K562 (cell line): ENCODE results near the gene HAO2.

Experiments
- CHD2 ChIP-seq: IDR thresholded peaks from 2 replicates; pipeline ENCODE4 v1.6.1; 2011; ENCODE audit warnings: low read depth, low read length
- FOXK2 ChIP-seq, 2 experiments: fragments of 450-650 bp; IDR thresholded peaks in 1 of 2; conservative IDR thresholded peaks in 1 of 2; 2 replicates each; pipeline ENCODE4 v1.6.1; 2016; ENCODE audit warnings: low read depth in 2 of 2, mild to moderate bottlenecking in 1 of 2
- MXI1 ChIP-seq: IDR thresholded peaks from 2 replicates; pipeline ENCODE4 v1.6.1; 2011; ENCODE audit warnings: low read depth, mild to moderate bottlenecking, improper control_type of control experiment, low read length
- POLR2B ChIP-seq: fragments of 450-650 bp; IDR thresholded peaks from 2 replicates; pipeline ENCODE4 v1.6.1; 2018; ENCODE audit warnings: low read depth; ENCODE audit not compliant: partially characterized antibody
- TCF7 ChIP-seq: sonication (generic); IDR thresholded peaks from 2 replicates; pipeline ENCODE4 v1.6.1; 2016; ENCODE audit warnings: antibody characterized with exemption, borderline replicate concordance
- ZNF766 ChIP-seq: fragments of 200-800 bp; sonication (Bioruptor generic); conservative IDR thresholded peaks from 2 replicates; pipeline ENCODE4 v1.6.1; 2016; ENCODE audit warnings: missing genetic modification characterization, missing compliant biosample characterization
- TF ChIP-seq, protein P1 (sequence below): fragments of 150-350 bp; IDR thresholded peaks from 2 replicates; pipeline ENCODE4 v1.6.1; 2014; ENCODE audit warnings: low read depth, mild to moderate bottlenecking, low read length, borderline replicate concordance
- TF ChIP-seq, protein P2 (sequence below): sonication (generic); formaldehyde crosslinking; IDR thresholded peaks from 2 replicates; pipeline ENCODE4 v1.9.0; 2022; ENCODE audit warnings: mild to moderate bottlenecking, missing genetic modification reagents

DNA sequence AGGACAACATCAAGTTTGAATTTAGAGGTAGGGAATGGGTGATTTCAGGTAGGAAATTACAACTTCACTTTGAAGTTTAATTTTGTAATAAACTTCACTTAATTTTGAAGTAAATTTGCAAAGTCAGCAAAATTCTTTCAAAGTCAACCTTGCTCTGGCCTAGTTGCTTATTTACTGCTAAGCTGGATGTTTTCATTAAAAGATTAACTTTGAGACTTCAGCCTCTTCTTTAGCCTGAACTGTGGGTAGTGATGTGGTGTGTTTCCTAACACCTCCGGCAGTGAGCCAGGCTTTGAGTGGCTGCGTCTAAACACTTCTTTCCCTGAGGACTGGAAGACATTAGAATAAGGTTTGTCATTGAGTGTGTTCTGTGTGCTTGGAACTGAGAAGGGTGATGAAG, at the start of gene HAO2:
- TF ChIP-seq ZNF766 (CRISPR knock-in tag) (no peak), TCF7 (no peak), MXI1 (no peak), FOXK2 (conservative IDR thresholded peaks at IDR 0.05 in 1 of 2, IDR thresholded peaks at IDR 0.05 in 1 of 2; ENCODE audit: low read depth in 2 of 2) (no peak), POLR2B (no peak), CHD2 (no peak)
- TF ChIP-seq, protein P1, sequence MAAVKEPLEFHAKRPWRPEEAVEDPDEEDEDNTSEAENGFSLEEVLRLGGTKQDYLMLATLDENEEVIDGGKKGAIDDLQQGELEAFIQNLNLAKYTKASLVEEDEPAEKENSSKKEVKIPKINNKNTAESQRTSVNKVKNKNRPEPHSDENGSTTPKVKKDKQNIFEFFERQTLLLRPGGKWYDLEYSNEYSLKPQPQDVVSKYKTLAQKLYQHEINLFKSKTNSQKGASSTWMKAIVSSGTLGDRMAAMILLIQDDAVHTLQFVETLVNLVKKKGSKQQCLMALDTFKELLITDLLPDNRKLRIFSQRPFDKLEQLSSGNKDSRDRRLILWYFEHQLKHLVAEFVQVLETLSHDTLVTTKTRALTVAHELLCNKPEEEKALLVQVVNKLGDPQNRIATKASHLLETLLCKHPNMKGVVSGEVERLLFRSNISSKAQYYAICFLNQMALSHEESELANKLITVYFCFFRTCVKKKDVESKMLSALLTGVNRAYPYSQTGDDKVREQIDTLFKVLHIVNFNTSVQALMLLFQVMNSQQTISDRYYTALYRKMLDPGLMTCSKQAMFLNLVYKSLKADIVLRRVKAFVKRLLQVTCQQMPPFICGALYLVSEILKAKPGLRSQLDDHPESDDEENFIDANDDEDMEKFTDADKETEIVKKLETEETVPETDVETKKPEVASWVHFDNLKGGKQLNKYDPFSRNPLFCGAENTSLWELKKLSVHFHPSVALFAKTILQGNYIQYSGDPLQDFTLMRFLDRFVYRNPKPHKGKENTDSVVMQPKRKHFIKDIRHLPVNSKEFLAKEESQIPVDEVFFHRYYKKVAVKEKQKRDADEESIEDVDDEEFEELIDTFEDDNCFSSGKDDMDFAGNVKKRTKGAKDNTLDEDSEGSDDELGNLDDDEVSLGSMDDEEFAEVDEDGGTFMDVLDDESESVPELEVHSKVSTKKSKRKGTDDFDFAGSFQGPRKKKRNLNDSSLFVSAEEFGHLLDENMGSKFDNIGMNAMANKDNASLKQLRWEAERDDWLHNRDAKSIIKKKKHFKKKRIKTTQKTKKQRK, result no peak
- TF ChIP-seq, protein P2, sequence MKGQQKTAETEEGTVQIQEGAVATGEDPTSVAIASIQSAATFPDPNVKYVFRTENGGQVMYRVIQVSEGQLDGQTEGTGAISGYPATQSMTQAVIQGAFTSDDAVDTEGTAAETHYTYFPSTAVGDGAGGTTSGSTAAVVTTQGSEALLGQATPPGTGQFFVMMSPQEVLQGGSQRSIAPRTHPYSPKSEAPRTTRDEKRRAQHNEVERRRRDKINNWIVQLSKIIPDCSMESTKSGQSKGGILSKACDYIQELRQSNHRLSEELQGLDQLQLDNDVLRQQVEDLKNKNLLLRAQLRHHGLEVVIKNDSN, result no peak
